ENCODE data around the gene SEMA3F.

DNA sequence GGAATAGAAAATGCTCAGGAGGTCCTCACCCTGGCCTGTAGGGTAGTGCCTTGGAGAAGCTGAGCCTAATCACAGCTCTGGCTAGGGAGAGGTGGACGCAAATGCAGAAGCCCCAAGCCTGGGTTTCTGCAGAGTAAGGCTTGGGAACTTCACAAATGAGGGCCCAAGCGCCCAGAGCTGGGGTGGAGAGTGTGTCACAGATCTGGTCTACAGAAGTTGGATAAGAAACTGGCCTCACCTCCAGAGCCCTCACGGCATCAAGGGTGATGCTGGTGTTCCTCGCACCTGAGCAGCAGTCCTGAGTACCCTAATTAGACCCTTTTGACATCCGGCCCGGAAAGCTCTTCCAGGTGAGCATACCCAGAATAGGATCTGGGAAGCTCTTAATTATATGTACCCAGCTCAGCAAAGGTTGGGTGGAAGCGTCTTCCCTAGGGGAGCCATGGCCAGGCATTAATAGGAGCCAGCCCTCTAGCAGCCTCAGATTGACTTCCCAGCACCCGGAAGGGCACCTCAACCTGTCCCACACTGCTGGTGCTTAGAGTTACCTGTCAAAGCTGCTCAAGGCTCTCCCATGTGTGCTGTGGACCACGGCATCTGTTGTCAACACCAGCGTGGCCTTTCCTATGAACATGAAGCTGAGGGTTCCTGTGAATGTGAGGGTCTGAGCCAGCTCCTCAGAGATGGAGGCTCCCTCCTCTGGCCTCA is 34.6 kb upstream of the SEMA3F start:
- TF ChIP-seq, protein P1, sequence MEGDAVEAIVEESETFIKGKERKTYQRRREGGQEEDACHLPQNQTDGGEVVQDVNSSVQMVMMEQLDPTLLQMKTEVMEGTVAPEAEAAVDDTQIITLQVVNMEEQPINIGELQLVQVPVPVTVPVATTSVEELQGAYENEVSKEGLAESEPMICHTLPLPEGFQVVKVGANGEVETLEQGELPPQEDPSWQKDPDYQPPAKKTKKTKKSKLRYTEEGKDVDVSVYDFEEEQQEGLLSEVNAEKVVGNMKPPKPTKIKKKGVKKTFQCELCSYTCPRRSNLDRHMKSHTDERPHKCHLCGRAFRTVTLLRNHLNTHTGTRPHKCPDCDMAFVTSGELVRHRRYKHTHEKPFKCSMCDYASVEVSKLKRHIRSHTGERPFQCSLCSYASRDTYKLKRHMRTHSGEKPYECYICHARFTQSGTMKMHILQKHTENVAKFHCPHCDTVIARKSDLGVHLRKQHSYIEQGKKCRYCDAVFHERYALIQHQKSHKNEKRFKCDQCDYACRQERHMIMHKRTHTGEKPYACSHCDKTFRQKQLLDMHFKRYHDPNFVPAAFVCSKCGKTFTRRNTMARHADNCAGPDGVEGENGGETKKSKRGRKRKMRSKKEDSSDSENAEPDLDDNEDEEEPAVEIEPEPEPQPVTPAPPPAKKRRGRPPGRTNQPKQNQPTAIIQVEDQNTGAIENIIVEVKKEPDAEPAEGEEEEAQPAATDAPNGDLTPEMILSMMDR (IDR thresholded peaks at IDR 0.05): no peak
- TF ChIP-seq REST (IDR thresholded peaks at IDR 0.05; ENCODE audit: insufficient read depth in 1 of 2, low read depth in 2 of 2, low read length in 1 of 2) (no peak), POLR2AphosphoS5 (IDR thresholded peaks at IDR 0.05; ENCODE audit: low read depth, low read length) (peak; percentile 12; the same call in 1 of the 2 replicates)
